Heart right ventricle (tissue), 16 donors: ENCODE data around the gene CTSZ. TPM values are rescaled to one million over a fixed set of nuclear protein-coding genes. Genes with fewer than 3 reads are reported as not detected.

Experiments used
- ATAC-seq, 8 donors: fragments of 200-7000 bp; cut with Tn5 transposase; one replicate each; pipeline ENCODE4 v1.9.1; 2020; ENCODE audit warnings: mild to moderate bottlenecking in 8 of 8, moderate library complexity in 8 of 8, moderate number of reproducible peaks in 1 of 8
- DNase-seq, 2 donors: peaks; one replicate each; pipeline ENCODE4 v3.0.0-alpha.2; 2020
- H3K27ac ChIP-seq, 10 donors: fragments of 200-600 bp; sonication (generic) in 2 of 10; one replicate each; pipeline versions ENCODE4 v1.5.0 to v1.8.0; 2020 to 2022; ENCODE audit warnings: mild to moderate bottlenecking in 3 of 10
- H3K27me3 ChIP-seq, 7 donors: fragments of 200-600 bp; one replicate each; pipeline ENCODE4 v1.8.0; 2021 to 2022; ENCODE audit warnings: mild to moderate bottlenecking in 2 of 7
- H3K36me3 ChIP-seq, 9 donors: fragments of 200-600 bp; sonication (generic) in 1 of 9; one replicate each; pipeline versions ENCODE4 v1.5.0 to v1.8.0; 2020 to 2022; ENCODE audit warnings: mild to moderate bottlenecking in 2 of 9
- H3K4me1 ChIP-seq, 9 donors: fragments of 200-600 bp; sonication (generic) in 1 of 9; one replicate each; pipeline versions ENCODE4 v1.5.0 to v1.8.0; 2020 to 2022; ENCODE audit warnings: mild to moderate bottlenecking in 4 of 9
- H3K4me3 ChIP-seq, 10 donors: fragments of 200-600 bp; sonication (generic) in 2 of 10; one replicate each; pipeline versions ENCODE4 v1.5.0 to v1.8.0; 2020 to 2022; ENCODE audit warnings: mild to moderate bottlenecking in 7 of 10, moderate library complexity in 2 of 10
- H3K9me3 ChIP-seq, 11 donors: fragments of 200-600 bp in 10 of 11; sonication (generic) in 2 of 11; one replicate each; pipeline versions ENCODE4 v1.5.0 to v1.8.0; 2013 to 2022; ENCODE audit warnings: mild to moderate bottlenecking in 2 of 11, control low read depth in 1 of 11, moderate library complexity in 1 of 11
- CTCF ChIP-seq, 9 donors: fragments of 200-600 bp; sonication (generic) in 2 of 9; IDR thresholded peaks; one replicate each; pipeline versions ENCODE4 v1.5.0 to v1.8.0; 2021 to 2022; ENCODE audit warnings: antibody characterized with exemption in 9 of 9, mild to moderate bottlenecking in 5 of 9, moderate library complexity in 1 of 9
- WGBS, 2 donors: extraction: QIAGEN DNeasy Blood & Tissue Kit; methylation state at CpG; one replicate each; pipeline ENCODE4 v1.1.7; 2013; ENCODE audit warnings: inconsistent platforms in 1 of 2; 5-methylcytosine and 5-hydroxymethylcytosine counted together
- intact Hi-C, 10 donors: fragments of 100-400 bp; cut with DNase I; formaldehyde crosslinking; loops; one replicate each; pipeline versions ENCODE4 v1.11.1 to v1.14.2; 2022
- polyA plus RNA-seq, 2 donors: library from polyadenylated mRNA; stranded (reverse); fragments of 200-250 nt; gene quantifications; one replicate each; pipeline ENCODE4 v1.2.3, GENCODE V29; 2013
- total RNA-seq, 10 donors: library from RNA; stranded (reverse); fragmentation: NEBNext Ultra II Directional in 3 of 10; extraction: Animal tissue kit (Norgen Biotek cat#: 25700) in 3 of 10; gene quantifications; one replicate each; pipeline versions ENCODE4 v1.2.1 to v1.2.4, GENCODE V29; 2021 to 2023
- donor health status: Arrhythmogenic right ventricular cardiomyopathy.
- donor health status: ischemic (EF 13 %, LVEDD 7.1; RV severe dilation, severe dysfunction).
- donor health status: healthy with polysubstance abuse.
- donor health status: DM: no; HTN: yes; CAD: no.
- donor health status: DM: no; HTN: no; CAD: no.
- donor health status: ischemic (EF 25% LVEDD 6.9; RV normal size, moderate dysfunction).
- donor health status: ischemic (EF 25% LVEDD 5.7; RV mildly dilated, moderate dysfunction).
- donor health status: healthy.
- donor health status: DM: yes; HTN: yes; CAD: no.
- donor health status: Ischemic cardiomyopathy.
- donor health status: ischemic (EF 35%, LVEDD 5.7; RV mildly dilated, moderate dysfunction).
- donor health status: nonischemic (EF 11% LVEDD 7.7; RV severe dilation, severe dysfunction).
- donor health status: DM: yes; HTN: yes; CAD: no.
- donor health status: PGD.
- donor health status: ischemic (EF 29% LVEDD 5.4; RV normal size, mild dysfunction).
- donor health status: nonischemic (EF 23%, LVEDD 6.1; RV moderate dilation, normal function).

Gene CTSZ
- total and polyA plus RNA-seq, 12 donors, result 83.9 to 278 (median 124) TPM

- Histone ChIP-seq H3K4me1 (peaks cover 0 to 19% (median 14%) of the 10 kb centered on the region in 9 donors), H3K27ac (no peak overlapping the region), H3K36me3 (peaks cover 3 to 86% (median 75%) of the 10 kb centered on the region in 9 donors), H3K9me3 (no peaks in the 10 kb centered on the region), H3K4me3 (no peak overlapping the region), H3K27me3 (no peaks in the 10 kb centered on the region)
- no peak for DNase-seq
- no peak for ATAC-seq
- intact Hi-C loops, result loop anchor here in 3 of 10 donors (5.0 to 10.0 kb wide), 3 partner anchors 43 to 1274 kb away; partner anchors contain the start of genes ATP5F1E (in 2 of the 3) and PMEPA1 (in 1 of the 3)
- WGBS, 2 donors, result 91 to 94% methylated on average over 10 of the region's 10 CpGs
- no peak for TF ChIP-seq CTCF (IDR thresholded peaks at IDR 0.05)
Measured at GRCh38 chr20:58989196-58989595, 17.9 kb downstream of the CTSZ start.

GRCh38 chr20:58988565-58988882, 18.5 kb downstream of the CTSZ start:
- Histone ChIP-seq H3K4me1 (peaks cover 0 to 25% (median 18%) of the 10 kb centered on the region in 9 donors), H3K27ac (no peak overlapping the region), H3K4me3 (no peak overlapping the region), H3K27me3 (no peaks in the 10 kb centered on the region), H3K9me3 (no peaks in the 10 kb centered on the region), H3K36me3 (peaks cover 3 to 79% (median 70%) of the 10 kb centered on the region in 9 donors)
- intact Hi-C loops, result loop anchor here in 3 of 10 donors (5.0 to 10.0 kb wide), 3 partner anchors 44 to 1274 kb away; partner anchors contain the start of genes ATP5F1E (in 2 of the 3) and PMEPA1 (in 1 of the 3)
- DNase-seq (no peak), ATAC-seq (no peak)
- WGBS, 2 donors, result 76 to 81% methylated on average over 6 of the region's 6 CpGs
- TF ChIP-seq CTCF (IDR thresholded peaks at IDR 0.05), result no peak

- 78 to 84% methylated on average over 9 of the region's 9 CpGs for WGBS, 2 donors
- no peak for ATAC-seq
- no peak for TF ChIP-seq CTCF (IDR thresholded peaks at IDR 0.05)
- H3K9me3 ChIP-seq, result no peaks in the 10 kb centered on the region
- peaks cover 3 to 73% (median 65%) of the 10 kb centered on the region in 9 donors for H3K36me3 ChIP-seq
- peaks cover 0 to 30% (median 22%) of the 10 kb centered on the region in 9 donors for H3K4me1 ChIP-seq
- DNase-seq, result no peak
- H3K27me3 ChIP-seq, result no peaks in the 10 kb centered on the region
- intact Hi-C loops, result loop anchor here in 3 of 10 donors (5.0 to 10.0 kb wide), 3 partner anchors 44 to 1273 kb away; partner anchors contain the start of genes ATP5F1E (in 2 of the 3) and PMEPA1 (in 1 of the 3)
- no peak overlapping the region for H3K4me3 ChIP-seq
- H3K27ac ChIP-seq, result no peak overlapping the region
Measured at GRCh38 chr20:58987790-58988564, 19.1 kb downstream of the CTSZ start.

GRCh38 chr20:58986968-58987517, 20.0 kb downstream of the CTSZ start:
- no peaks in the 10 kb centered on the region for H3K9me3 ChIP-seq
- H3K36me3 ChIP-seq, result peaks cover 3 to 64% (median 57%) of the 10 kb centered on the region in 9 donors
- no peak overlapping the region for H3K4me3 ChIP-seq
- intact Hi-C loops, result loop anchor here in 3 of 10 donors (5.0 to 10.0 kb wide), 3 partner anchors 45 to 1272 kb away; partner anchors contain the start of genes ATP5F1E (in 2 of the 3) and PMEPA1 (in 1 of the 3)
- ATAC-seq (no peak), DNase-seq (no peak)
- no peak for TF ChIP-seq CTCF (IDR thresholded peaks at IDR 0.05)
- 66 to 73% methylated on average over 8 of the region's 8 CpGs for WGBS, 2 donors
- no peaks in the 10 kb centered on the region for H3K27me3 ChIP-seq
- no peak overlapping the region for H3K27ac ChIP-seq
- H3K4me1 ChIP-seq, result peaks cover 0 to 39% (median 31%) of the 10 kb centered on the region in 9 donors
